ENCODE data around the gene ARL6IP4.

Gene ARL6IP4

DNA sequence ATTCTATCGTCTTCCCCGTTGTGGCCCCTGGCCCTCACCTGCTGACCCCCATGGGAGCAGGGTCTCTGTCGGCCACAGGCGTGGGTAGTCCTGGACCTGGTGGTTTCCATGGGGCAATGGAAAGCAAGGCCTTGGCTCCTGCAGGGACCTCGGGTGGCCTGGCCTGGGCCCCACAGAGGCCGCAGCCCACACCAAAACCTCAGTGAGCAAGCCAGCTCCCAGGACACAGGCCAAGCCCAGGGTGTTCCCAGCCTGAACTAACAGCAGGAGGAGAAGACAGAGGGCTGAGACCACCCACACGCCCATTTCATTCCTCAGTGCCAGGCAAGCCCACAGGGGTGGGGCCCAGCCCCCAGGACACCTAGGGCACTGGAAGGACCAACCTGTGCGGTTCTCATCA is 31.1 kb upstream of the ARL6IP4 start:
- no peak overlapping the region for H3K4me3 ChIP-seq (ENCODE audit: low read length)
- no peak for TF ChIP-seq CTCF (IDR thresholded peaks at IDR 0.05; ENCODE audit: insufficient read depth, low read depth, low read length, missing control alignments)
- DNase-seq (ENCODE audit: low read depth), result no peak

DNA sequence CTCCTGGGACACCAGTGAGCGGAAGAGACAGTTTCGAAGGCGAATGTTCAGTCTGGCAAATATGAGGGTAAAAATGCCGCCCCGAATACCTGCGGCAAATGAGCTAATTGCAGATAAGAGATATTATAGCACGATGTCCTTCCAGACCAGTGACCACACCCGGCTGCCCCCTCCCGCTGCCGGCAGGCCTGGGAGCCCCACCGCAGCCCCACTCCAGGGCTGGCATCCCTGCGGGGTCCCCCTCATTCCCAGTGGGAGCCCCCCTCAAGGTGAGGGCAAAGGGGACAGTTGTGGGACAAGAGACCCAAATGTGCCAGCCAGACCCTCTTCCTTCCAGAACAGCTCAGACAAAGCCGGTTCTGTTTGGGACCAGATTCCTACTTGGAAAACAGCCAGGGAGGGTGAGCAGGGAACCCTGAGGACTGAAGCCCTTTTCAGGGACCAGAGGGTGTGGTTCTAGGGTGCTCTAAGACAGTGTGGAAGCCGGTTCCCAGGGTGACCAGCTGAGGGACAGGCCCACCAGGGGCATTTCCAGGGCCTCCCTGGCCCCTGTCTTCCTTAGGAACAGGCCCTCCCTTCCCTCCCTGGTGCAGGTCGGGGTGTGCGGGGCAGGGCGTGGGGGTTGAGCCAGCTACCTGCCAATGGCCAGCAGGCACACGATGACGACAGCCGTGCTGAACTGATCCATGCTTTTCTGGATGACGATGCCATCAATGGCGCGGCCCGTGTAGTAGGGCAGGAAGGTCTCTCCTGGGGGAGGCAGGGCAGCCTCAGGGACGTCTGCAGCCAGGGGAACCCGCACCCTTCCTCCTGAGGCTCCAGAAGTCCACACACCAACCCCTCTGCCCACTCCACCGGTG is 30.4 kb upstream of the ARL6IP4 start:
- TF ChIP-seq CTCF (IDR thresholded peaks at IDR 0.05; ENCODE audit: insufficient read depth, low read depth, low read length, missing control alignments), result no peak
- no peak overlapping the region for H3K4me3 ChIP-seq (ENCODE audit: low read length)
- DNase-seq (ENCODE audit: low read depth), result no peak

DNA sequence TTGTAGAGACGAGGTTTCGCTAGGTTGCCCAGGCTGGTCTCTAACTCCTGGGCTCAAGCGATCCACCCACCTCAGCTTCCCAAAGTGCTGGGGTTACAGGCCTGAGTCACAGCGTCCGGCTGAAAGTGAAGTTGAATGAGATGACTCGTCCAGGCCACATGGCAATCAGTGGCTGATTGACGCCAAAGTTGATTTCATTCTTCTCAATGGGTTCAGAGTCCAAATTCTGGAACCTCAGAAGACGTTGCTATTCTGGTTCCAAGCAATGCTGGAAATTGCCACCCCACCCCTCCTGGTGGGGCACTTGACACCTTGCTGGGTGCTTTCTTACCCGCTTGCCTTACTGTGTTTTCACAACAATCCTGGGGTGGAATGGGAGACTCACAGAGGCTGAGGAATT is 29.1 kb upstream of the ARL6IP4 start:
- H3K4me3 ChIP-seq (ENCODE audit: low read length), result no peak overlapping the region
- DNase-seq (ENCODE audit: low read depth), result peak; percentile 73
- TF ChIP-seq CTCF (IDR thresholded peaks at IDR 0.05; ENCODE audit: insufficient read depth, low read depth, low read length, missing control alignments), result no peak

DNA sequence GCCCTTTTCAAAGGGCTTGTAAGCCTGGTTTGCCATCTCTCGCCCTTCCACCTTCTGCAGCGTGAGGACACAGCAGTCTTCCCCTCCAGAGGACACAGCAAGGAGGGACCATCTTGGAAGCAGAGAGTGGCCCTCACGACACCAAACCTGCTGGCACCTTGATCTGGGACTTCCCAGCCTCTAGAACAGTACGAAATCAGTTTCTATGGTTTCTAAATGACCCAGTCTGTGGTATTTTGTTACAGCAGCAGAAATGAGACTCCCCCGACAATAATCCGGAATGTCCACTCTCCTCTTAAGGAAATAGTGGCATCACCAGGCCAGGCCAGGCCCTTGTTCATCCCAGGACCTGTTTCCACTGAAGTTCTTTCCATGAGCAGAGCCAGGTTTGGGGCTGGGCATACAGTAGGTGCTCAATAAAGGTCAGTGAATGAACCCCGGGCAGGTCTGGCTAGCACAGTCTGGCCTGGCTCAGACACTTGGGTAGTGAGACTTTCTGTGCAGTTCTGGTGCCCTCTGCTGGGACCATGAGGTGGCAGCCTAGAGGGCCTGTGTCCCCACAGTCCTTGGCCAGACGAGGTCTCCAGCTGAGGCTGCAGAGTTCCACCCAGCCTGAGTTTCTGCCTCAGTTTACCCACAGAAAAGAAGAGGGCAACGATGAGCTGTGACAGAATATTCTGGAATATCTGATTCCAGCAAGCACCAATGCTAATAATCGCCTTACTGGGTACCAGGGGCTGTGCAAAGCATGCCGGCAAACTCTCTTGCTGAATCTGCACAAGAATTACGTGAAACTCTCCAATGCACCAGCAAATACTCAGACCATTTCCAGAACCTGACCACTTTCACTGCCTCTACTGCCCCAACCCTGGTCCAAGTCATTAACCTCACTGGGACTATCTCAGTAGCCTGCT is 28.2 kb upstream of the ARL6IP4 start:
- peak; percentile 79 for DNase-seq (ENCODE audit: low read depth)

GRCh38 chr12:122955156-122955555 is 25.3 kb upstream of the ARL6IP4 start:
- no peak overlapping the region for H3K4me3 ChIP-seq (ENCODE audit: low read length)
- no peak for TF ChIP-seq CTCF (IDR thresholded peaks at IDR 0.05; ENCODE audit: insufficient read depth, low read depth, low read length, missing control alignments)
- no peak for DNase-seq (ENCODE audit: low read depth)

More for the DNA sequence above, 28.2 kb upstream of the ARL6IP4 start:
- H3K4me3 ChIP-seq (ENCODE audit: low read length), result no peak overlapping the region
- peak; percentile 93 for TF ChIP-seq CTCF (IDR thresholded peaks at IDR 0.05; ENCODE audit: insufficient read depth, low read depth, low read length, missing control alignments)

GRCh38 chr12:122956035-122956434 is 24.4 kb upstream of the ARL6IP4 start:
- TF ChIP-seq CTCF (IDR thresholded peaks at IDR 0.05; ENCODE audit: insufficient read depth, low read depth, low read length, missing control alignments), result no peak
- no peak for DNase-seq (ENCODE audit: low read depth)
- H3K4me3 ChIP-seq (ENCODE audit: low read length), result no peak overlapping the region

Measured in epithelial cell of esophagus (primary cell).